Bronchial epithelial cell (primary cell): ENCODE measurements around the gene SAXO2. TPM values are rescaled to one million over a fixed set of nuclear protein-coding genes. Genes with fewer than 3 reads are reported as not detected.
"Not testable (repeated sequence)": the region's sequence is repeated elsewhere in the genome, so short reads cannot be mapped to it uniquely, and the experiment has no call there.

Experiments used
- DNase-seq: peaks from one replicate; pipeline ENCODE4 v3.0.0-alpha.2; 2010; ENCODE audit warnings: low read depth
- FAIRE-seq: peaks from 2 replicates; lab custom pipeline; 2011; peaks lifted over from hg19 to GRCh38; lab: Jason Lieb, UNC
- H3K27me3 ChIP-seq: 2 replicates; pipeline ENCODE4 v1.5.1; 2011; ENCODE audit warnings: low read length; ENCODE audit not compliant: control insufficient read depth, insufficient read depth
- H3K36me3 ChIP-seq: 2 replicates; pipeline ENCODE4 v1.5.1; 2011; ENCODE audit warnings: low read length; ENCODE audit not compliant: control insufficient read depth, insufficient read depth
- H3K4me3 ChIP-seq: 2 replicates; pipeline ENCODE4 v1.5.1; 2011; ENCODE audit warnings: mild to moderate bottlenecking, low read depth, low read length, control low read depth
- CTCF ChIP-seq: IDR thresholded peaks from 2 replicates; pipeline ENCODE4 v1.5.1; 2011; ENCODE audit warnings: mild to moderate bottlenecking, moderate library complexity, low read length, control low read depth, inconsistent platforms; ENCODE audit not compliant: insufficient read depth, severe bottlenecking
- total RNA-seq: library from RNA; depleted of rRNA; stranded (reverse); fragments of >200 nt; gene quantifications from 2 replicates; pipeline ENCODE4 v1.2.1, GENCODE V29; 2014

The SAXO2 gene
- total RNA-seq, 1 donor from 2014 or later: 0.26 TPM

GRCh38 chr15:82314769-82315518, 52.3 kb downstream of the SAXO2 start:
- DNase-seq: no peak
- H3K36me3 ChIP-seq: no peaks in the 10 kb centered on the region
- H3K27me3 ChIP-seq: no peaks in the 10 kb centered on the region
- no peak overlapping the region for H3K4me3 ChIP-seq
- no peak for TF ChIP-seq CTCF
- no peak for FAIRE-seq

- DNase-seq (no peak), FAIRE-seq (no peak)
- no peak for TF ChIP-seq CTCF
- Histone ChIP-seq H3K27me3 (no peaks in the 10 kb centered on the region), H3K4me3 (no peak overlapping the region), H3K36me3 (no peaks in the 10 kb centered on the region)
Measured at GRCh38 chr15:82315519-82316246, 53.1 kb downstream of the SAXO2 start.

GRCh38 chr15:82316247-82317090, 53.9 kb downstream of the SAXO2 start:
- not testable (repeated sequence) for DNase-seq, H3K4me3 ChIP-seq, H3K27me3 ChIP-seq, H3K36me3 ChIP-seq, FAIRE-seq

GRCh38 chr15:82317091-82317489, 54.5 kb downstream of the SAXO2 start:
- no peak for DNase-seq

GRCh38 chr15:82317516-82317915, 54.9 kb downstream of the SAXO2 start:
- H3K36me3 ChIP-seq, FAIRE-seq, H3K4me3 ChIP-seq, H3K27me3 ChIP-seq, DNase-seq: not testable (repeated sequence)

More at GRCh38 chr15:82317091-82317489, 54.5 kb downstream of the SAXO2 start:
- H3K36me3 ChIP-seq: no peaks in the 10 kb centered on the region
- H3K27me3 ChIP-seq: no peaks in the 10 kb centered on the region
- no peak overlapping the region for H3K4me3 ChIP-seq
- TF ChIP-seq CTCF: no peak
- FAIRE-seq: no peak

- H3K36me3 ChIP-seq, H3K27me3 ChIP-seq, H3K4me3 ChIP-seq, FAIRE-seq, DNase-seq: not testable (repeated sequence)
Measured at GRCh38 chr15:82318281-82318680, 55.7 kb downstream of the SAXO2 start.

GRCh38 chr15:82319522-82320278, 57.1 kb downstream of the SAXO2 start:
- H3K36me3 ChIP-seq, FAIRE-seq, DNase-seq, H3K4me3 ChIP-seq, H3K27me3 ChIP-seq: not testable (repeated sequence)

GRCh38 chr15:82320861-82321260, 58.2 kb downstream of the SAXO2 start:
- not testable (repeated sequence) for DNase-seq, FAIRE-seq, H3K4me3 ChIP-seq, H3K36me3 ChIP-seq, H3K27me3 ChIP-seq

- DNase-seq, FAIRE-seq, H3K27me3 ChIP-seq, H3K36me3 ChIP-seq, H3K4me3 ChIP-seq: not testable (repeated sequence)
Measured at GRCh38 chr15:82322488-82322887, 59.9 kb downstream of the SAXO2 start.

GRCh38 chr15:82324831-82325230, 62.2 kb downstream of the SAXO2 start:
- not testable (repeated sequence) for H3K27me3 ChIP-seq, FAIRE-seq, DNase-seq, H3K4me3 ChIP-seq, H3K36me3 ChIP-seq
